Retinal pigment epithelial cell (primary cell): ENCODE results near the gene COL20A1.

Experiments used
- DNase-seq: peaks from one replicate; pipeline ENCODE4 v3.0.0-alpha.2; 2010; ENCODE audit warnings: low read depth
- H3K4me3 ChIP-seq: 2 replicates; pipeline ENCODE4 v1.5.1; 2011; ENCODE audit warnings: mild to moderate bottlenecking, low read length, control low read depth, moderate library complexity
- CTCF ChIP-seq: conservative IDR thresholded peaks from 2 replicates; pipeline ENCODE4 v1.5.1; 2011; ENCODE audit warnings: low read depth, low read length, control low read depth, inconsistent platforms

COL20A1 gene

GRCh38 chr20:63287697-63288580 lies 5.0 kb upstream of the COL20A1 start:
- TF ChIP-seq CTCF, result no peak
- no peak overlapping the region for H3K4me3 ChIP-seq
- no peak for DNase-seq

- no peak for TF ChIP-seq CTCF
- no peak for DNase-seq
- H3K4me3 ChIP-seq, result no peak overlapping the region
These were observed 4.3 kb upstream of the COL20A1 start for GRCh38 chr20:63288581-63289251.

- DNase-seq, result no peak
- no peak overlapping the region for H3K4me3 ChIP-seq
- no peak for TF ChIP-seq CTCF
These were observed 3.5 kb upstream of the COL20A1 start for GRCh38 chr20:63289311-63290135.

GRCh38 chr20:63290136-63290676 lies 2.8 kb upstream of the COL20A1 start:
- TF ChIP-seq CTCF, result no peak
- H3K4me3 ChIP-seq, result no peak overlapping the region
- DNase-seq, result no peak

DNA sequence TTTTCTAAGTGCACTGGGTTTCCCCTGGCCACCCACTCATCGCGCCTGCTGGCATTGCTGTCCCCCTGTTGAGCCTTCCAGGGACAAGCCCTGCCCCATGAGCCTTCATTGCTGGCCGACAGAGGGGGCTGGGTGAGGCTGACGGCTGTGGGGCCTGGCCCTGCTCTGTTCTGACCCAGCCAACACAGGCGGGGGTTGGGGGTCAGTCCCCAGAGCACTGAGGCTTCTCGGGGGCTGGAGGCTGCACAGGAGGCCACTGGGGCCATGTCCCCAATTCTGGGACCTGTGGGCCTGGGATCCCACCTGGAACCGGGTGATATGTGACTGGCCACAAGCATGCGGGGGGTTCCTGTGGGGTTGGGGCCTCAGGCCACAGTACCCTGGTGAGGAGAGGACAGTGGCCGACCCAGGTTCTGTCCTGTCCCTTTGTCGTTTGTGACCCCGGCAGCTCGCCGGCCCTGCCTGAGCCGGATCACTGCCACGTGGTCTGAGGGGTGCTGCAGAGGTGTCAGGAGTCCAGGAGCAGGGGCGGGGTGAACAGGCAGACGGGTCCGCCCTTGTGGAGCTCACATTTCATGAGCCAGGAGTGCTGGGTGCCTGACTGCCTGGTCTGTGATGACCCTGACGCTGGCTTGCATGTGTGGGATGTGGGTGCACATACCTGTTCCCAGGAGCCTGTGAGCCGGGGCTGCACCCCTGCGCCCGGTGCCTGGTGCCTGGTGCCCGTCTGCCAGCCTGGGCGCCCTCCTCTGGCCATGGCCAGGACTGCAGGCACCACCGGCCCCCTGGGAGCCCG lies 2.1 kb upstream of the COL20A1 start:
- peak; percentile 73 for TF ChIP-seq CTCF
- no peak for DNase-seq
- no peak overlapping the region for H3K4me3 ChIP-seq

DNA sequence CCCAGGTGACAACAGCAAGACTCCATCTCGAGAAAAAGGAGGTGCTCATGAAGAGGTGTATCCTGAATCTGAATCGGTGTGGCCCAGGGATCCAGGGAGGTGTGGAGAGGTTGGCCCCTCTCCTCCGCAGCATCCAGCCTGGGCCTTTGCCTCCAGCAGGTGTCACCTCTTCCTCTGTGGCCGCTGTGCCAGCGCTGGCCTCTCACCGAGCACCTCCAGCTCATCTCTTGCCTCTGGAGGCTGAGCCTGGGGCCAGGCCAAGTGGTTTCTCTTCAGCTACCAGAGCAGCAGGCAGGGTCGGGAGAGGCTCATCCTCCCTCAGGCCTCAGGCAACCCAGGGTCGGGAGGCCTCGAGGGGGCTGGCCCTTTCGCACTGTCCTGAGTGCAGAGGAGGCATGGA lies 1.2 kb upstream of the COL20A1 start:
- TF ChIP-seq CTCF, result no peak
- DNase-seq, result no peak
- no peak overlapping the region for H3K4me3 ChIP-seq
